ENCODE measurements around the gene DNAJC8. TPM values are rescaled to one million over a fixed set of nuclear protein-coding genes. Genes with fewer than 3 reads are reported as not detected.
A peak's percentile ranks its signal among the peaks of the same experiment; 100 is the strongest.

DNAJC8 gene
- total RNA-seq, 1 experiment from 2014 or later: 61.4 TPM

DNA sequence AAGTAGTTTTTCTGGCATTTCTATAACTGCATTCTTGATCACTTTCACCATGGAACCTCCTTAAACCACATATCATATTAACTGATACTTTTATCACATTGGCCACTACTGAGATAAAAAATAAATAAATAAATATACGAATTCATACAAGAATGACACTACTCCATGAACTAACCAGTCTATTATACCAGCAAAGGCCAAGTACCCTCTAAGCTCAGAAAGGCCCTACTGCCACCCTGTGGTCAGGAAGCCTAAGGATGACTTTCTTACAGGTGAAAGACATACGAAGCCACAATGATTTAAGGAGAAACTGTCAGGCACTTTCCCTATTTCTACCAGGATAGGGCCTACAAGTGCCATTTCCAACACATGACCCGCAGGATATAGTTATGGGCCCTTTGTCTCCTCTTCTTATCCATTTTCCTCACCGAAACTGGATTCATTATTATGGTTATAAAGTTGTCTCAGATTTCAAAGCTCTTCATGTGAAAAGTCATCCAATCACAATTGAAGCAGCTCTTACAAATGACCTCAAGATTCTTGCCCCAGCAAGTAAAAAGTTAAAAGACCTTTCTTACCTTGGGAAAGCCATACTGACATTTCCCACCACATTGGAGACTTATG is 23.9 kb downstream of the DNAJC8 start:
- POLR2A ChIA-PET (ENCODE audit: unreplicated experiment): no interaction called here
- BruUV-seq (replicated peaks): no TSS peak

DNA sequence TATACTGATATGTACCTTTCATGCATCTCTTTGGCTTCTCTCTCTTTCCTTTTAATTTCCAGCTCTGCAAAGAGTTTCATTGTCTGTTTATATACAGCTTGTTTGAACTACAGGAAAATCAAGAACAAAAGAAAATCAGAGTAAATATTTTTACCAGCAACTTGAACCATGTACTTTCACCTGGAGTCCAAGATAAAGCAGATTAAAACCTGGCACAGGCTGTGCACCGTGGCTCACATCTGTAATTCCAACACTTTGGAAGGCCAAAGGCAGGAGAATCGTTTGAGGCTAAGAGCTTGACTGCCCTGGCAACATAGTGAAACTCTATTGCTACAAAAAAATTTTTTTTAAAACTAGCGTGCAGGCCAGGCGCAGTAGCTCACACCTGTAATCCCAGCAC is 27.6 kb downstream of the DNAJC8 start:
- H3K27ac ChIP-seq: no peak overlapping the region
- H3K9me3 ChIP-seq (ENCODE audit: insufficient read depth, low read depth): no peaks in the 10 kb centered on the region
- no peaks in the 10 kb centered on the region; the same call in 1 of the 2 replicates for H3F3A ChIP-seq (ENCODE audit: insufficient read depth, low read depth)
- no peaks in the 10 kb centered on the region for H4K20me1 ChIP-seq (ENCODE audit: insufficient read depth)
- ChIA-PET CTCF (no interaction called here), POLR2A (ENCODE audit: unreplicated experiment) (no interaction called here)
- no peak overlapping the region for H3K4me2 ChIP-seq
- TF ChIP-seq CTCF (conservative IDR thresholded peaks at IDR 0.05) (no peak), EZH2 (IDR thresholded peaks at IDR 0.05; ENCODE audit: low read depth) (no peak)
- DNase-seq: no peak
- no peaks in the 10 kb centered on the region for H3K36me3 ChIP-seq (ENCODE audit: low read depth)
- H3K27me3 ChIP-seq (ENCODE audit: insufficient read depth, low read depth): no peaks in the 10 kb centered on the region
- no TSS peak for BruUV-seq (replicated peaks)
- no peak overlapping the region for H3K4me3 ChIP-seq
- H3K4me1 ChIP-seq (replicated peaks; ENCODE audit: insufficient read depth): no peaks in the 10 kb centered on the region
- H2AFZ ChIP-seq: no peak overlapping the region
- H3K9me2 ChIP-seq (ENCODE audit: insufficient read depth): no peaks in the 10 kb centered on the region
- intact Hi-C loops (cut with micrococcal nuclease; ENCODE audit: unreplicated experiment): loop anchor here (10.0 kb wide), 1 partner anchor 210 kb away; no protein-coding TSS in a partner anchor
- H3K79me2 ChIP-seq (ENCODE audit: low read depth): no peaks in the 10 kb centered on the region; the same call in 1 of the 2 replicates

More for the DNA sequence above, 23.9 kb downstream of the DNAJC8 start:
- TF ChIP-seq CTCF (conservative IDR thresholded peaks at IDR 0.05) (peak; percentile 76), EZH2 (IDR thresholded peaks at IDR 0.05; ENCODE audit: low read depth) (no peak)
- no peaks in the 10 kb centered on the region for H3K9me3 ChIP-seq (ENCODE audit: insufficient read depth, low read depth)
- no peak overlapping the region for H3K27ac ChIP-seq
- H3K4me2 ChIP-seq: no peak overlapping the region
- H3K79me2 ChIP-seq (ENCODE audit: low read depth): no peaks in the 10 kb centered on the region; the same call in 1 of the 2 replicates
- H3K27me3 ChIP-seq (ENCODE audit: insufficient read depth, low read depth): no peaks in the 10 kb centered on the region
- no peaks in the 10 kb centered on the region for H4K20me1 ChIP-seq (ENCODE audit: insufficient read depth)
- H3K36me3 ChIP-seq (ENCODE audit: low read depth): no peaks in the 10 kb centered on the region; the same call in 1 of the 2 replicates
- no peak overlapping the region for H3K4me3 ChIP-seq
- H3K9me2 ChIP-seq (ENCODE audit: insufficient read depth): no peaks in the 10 kb centered on the region
- intact Hi-C loops (cut with micrococcal nuclease; ENCODE audit: unreplicated experiment): loop anchor here (1.0 to 10.0 kb wide), 3 partner anchors 118 to 350 kb away; no protein-coding TSS in a partner anchor
- no peaks in the 10 kb centered on the region for H3K4me1 ChIP-seq (replicated peaks; ENCODE audit: insufficient read depth)
- no peaks in the 10 kb centered on the region; the same call in 1 of the 2 replicates for H3F3A ChIP-seq (ENCODE audit: insufficient read depth, low read depth)
- DNase-seq: peak; percentile 41 to 49
- CTCF ChIA-PET: interaction anchor here (0.6 to 1.0 kb wide), 2 partner anchors 118 to 159 kb away, joined by 4 read pairs; no protein-coding TSS in a partner anchor
- H2AFZ ChIP-seq: no peak overlapping the region

GRCh38 chr1:28200234-28200873 is 32.5 kb downstream of the DNAJC8 start:
- intact Hi-C loops (cut with micrococcal nuclease; ENCODE audit: unreplicated experiment): loop anchor here (10.0 kb wide), 1 partner anchor 206 kb away; no protein-coding TSS in a partner anchor
- TF ChIP-seq CTCF (conservative IDR thresholded peaks at IDR 0.05): no peak
- TF ChIP-seq EZH2 (IDR thresholded peaks at IDR 0.05; ENCODE audit: low read depth): no peak
- no peaks in the 10 kb centered on the region for H3K9me2 ChIP-seq (ENCODE audit: insufficient read depth)
- H3K4me2 ChIP-seq: no peak overlapping the region
- no peaks in the 10 kb centered on the region for H3K27me3 ChIP-seq (ENCODE audit: insufficient read depth, low read depth)
- no peak overlapping the region for H3K27ac ChIP-seq
- H2AFZ ChIP-seq: no peak overlapping the region
- H3K9me3 ChIP-seq (ENCODE audit: insufficient read depth, low read depth): no peaks in the 10 kb centered on the region
- no peaks in the 10 kb centered on the region for H3K36me3 ChIP-seq (ENCODE audit: low read depth)
- H3K4me3 ChIP-seq: no peak overlapping the region
- H3K4me1 ChIP-seq (replicated peaks; ENCODE audit: insufficient read depth): no peaks in the 10 kb centered on the region
- H4K20me1 ChIP-seq (ENCODE audit: insufficient read depth): no peaks in the 10 kb centered on the region
- ChIA-PET CTCF (no interaction called here), POLR2A (ENCODE audit: unreplicated experiment) (no interaction called here)
- no peaks in the 10 kb centered on the region for H3K79me2 ChIP-seq (ENCODE audit: low read depth)
- TSS peak; percentile 50 for BruUV-seq (replicated peaks)
- DNase-seq: no peak
- H3F3A ChIP-seq (ENCODE audit: insufficient read depth, low read depth): no peaks in the 10 kb centered on the region
